Measurements from ENCODE around the gene AHI1. TPM values are rescaled to one million over a fixed set of nuclear protein-coding genes. Genes with fewer than 3 reads are reported as not detected.
A peak's percentile ranks its signal among the peaks of the same experiment; 100 is the strongest.

The AHI1 gene

GRCh38 chr6:135235716-135236115 lies 261.8 kb downstream of the AHI1 start:
- WGBS, 2 donors (ENCODE audit: extremely low coverage in 2 of 2, insufficient read length in 2 of 2, insufficient replicate concordance in 1 of 2), result no CpG with 5 or more reads among the region's 5 CpGs
- DNase-seq (ENCODE audit: low spot score), result no peak
- H3K4me1 ChIP-seq (ENCODE audit: control insufficient read depth in 2 of 2, insufficient read depth in 1 of 2, low read depth in 1 of 2, low read length in 2 of 2), result no peaks in the 10 kb centered on the region

GRCh38 chr6:135234492-135234780 lies 263.1 kb downstream of the AHI1 start:
- no peak overlapping the region for H3K4me2 ChIP-seq (ENCODE audit: insufficient read depth, low read length, poor library complexity, severe bottlenecking)
- H4K91ac ChIP-seq (ENCODE audit: low read depth, low read length, poor library complexity), result no peak overlapping the region
- WGBS, 2 donors (ENCODE audit: extremely low coverage in 2 of 2, insufficient read length in 2 of 2, insufficient replicate concordance in 1 of 2), result no CpG with 5 or more reads among the region's 1 CpG
- H3K79me1 ChIP-seq (ENCODE audit: low read depth, low read length), result no peaks in the 10 kb centered on the region
- H2BK12ac ChIP-seq (ENCODE audit: low read length), result no peak overlapping the region
- H3K36me3 ChIP-seq (replicated peaks in 1 of 2; ENCODE audit: control insufficient read depth in 2 of 2, insufficient read depth in 2 of 2, low read length in 2 of 2), result no peaks in the 10 kb centered on the region
- H3K4ac ChIP-seq (ENCODE audit: low read length), result no peak overlapping the region
- H2BK120ac ChIP-seq (ENCODE audit: low read depth, low read length), result no peak overlapping the region
- no peak overlapping the region for H2BK5ac ChIP-seq (ENCODE audit: low read length)
- no peak overlapping the region for H3K9ac ChIP-seq (ENCODE audit: low read depth, low read length, poor library complexity)
- no peaks in the 10 kb centered on the region for H3K9me3 ChIP-seq (replicated peaks in 1 of 2; ENCODE audit: control insufficient read depth in 2 of 2, insufficient read depth in 1 of 2, low read depth in 1 of 2, low read length in 2 of 2)
- no peak overlapping the region for H3K4me3 ChIP-seq (ENCODE audit: low read length in 2 of 2)
- H3K23ac ChIP-seq (ENCODE audit: low read depth, low read length, poor library complexity), result no peak overlapping the region
- H2BK15ac ChIP-seq (ENCODE audit: low read length), result no peak overlapping the region
- DNase-seq (ENCODE audit: low spot score), result no peak
- no peak overlapping the region for H3K27ac ChIP-seq (replicated peaks; ENCODE audit: low read length)
- H4K8ac ChIP-seq (ENCODE audit: low read depth, low read length), result no peak overlapping the region
- H3K4me1 ChIP-seq (ENCODE audit: control insufficient read depth in 2 of 2, insufficient read depth in 1 of 2, low read depth in 1 of 2, low read length in 2 of 2), result no peaks in the 10 kb centered on the region
- H3K14ac ChIP-seq (ENCODE audit: low read length), result no peak overlapping the region
- H2AFZ ChIP-seq (ENCODE audit: low read length), result no peak overlapping the region
- no peak overlapping the region for H2AK5ac ChIP-seq (ENCODE audit: low read depth, low read length)
- no peak overlapping the region for H3K18ac ChIP-seq (ENCODE audit: low read length)
- no peaks in the 10 kb centered on the region for H3K27me3 ChIP-seq (ENCODE audit: control insufficient read depth in 3 of 3, insufficient read depth in 3 of 3, low read depth in 1 of 3, low read length in 3 of 3)

More at GRCh38 chr6:135235716-135236115, 261.8 kb downstream of the AHI1 start:
- H2AFZ ChIP-seq (ENCODE audit: low read length), result peak overlapping the region; percentile 61
- no peak overlapping the region for H3K14ac ChIP-seq (ENCODE audit: low read length)
- H2BK5ac ChIP-seq (ENCODE audit: low read length), result no peak overlapping the region
- H4K91ac ChIP-seq (ENCODE audit: low read depth, low read length, poor library complexity), result no peak overlapping the region
- H3K27me3 ChIP-seq (ENCODE audit: control insufficient read depth in 3 of 3, insufficient read depth in 3 of 3, low read depth in 1 of 3, low read length in 3 of 3), result no peaks in the 10 kb centered on the region
- no peak overlapping the region for H3K9ac ChIP-seq (ENCODE audit: low read depth, low read length, poor library complexity)
- no peak overlapping the region for H3K23ac ChIP-seq (ENCODE audit: low read depth, low read length, poor library complexity)
- H3K9me3 ChIP-seq (replicated peaks in 1 of 2; ENCODE audit: control insufficient read depth in 2 of 2, insufficient read depth in 1 of 2, low read depth in 1 of 2, low read length in 2 of 2), result no peaks in the 10 kb centered on the region
- no peak overlapping the region for H2AK5ac ChIP-seq (ENCODE audit: low read depth, low read length)
- H3K27ac ChIP-seq (replicated peaks; ENCODE audit: low read length), result no peak overlapping the region
- H3K4me3 ChIP-seq (ENCODE audit: low read length in 2 of 2), result no peak overlapping the region
- H3K79me1 ChIP-seq (ENCODE audit: low read depth, low read length), result no peaks in the 10 kb centered on the region
- H2BK120ac ChIP-seq (ENCODE audit: low read depth, low read length), result no peak overlapping the region
- H3K4ac ChIP-seq (ENCODE audit: low read length), result no peak overlapping the region
- H2BK15ac ChIP-seq (ENCODE audit: low read length), result no peak overlapping the region
- H3K36me3 ChIP-seq (replicated peaks in 1 of 2; ENCODE audit: control insufficient read depth in 2 of 2, insufficient read depth in 2 of 2, low read length in 2 of 2), result no peaks in the 10 kb centered on the region
- H3K4me2 ChIP-seq (ENCODE audit: insufficient read depth, low read length, poor library complexity, severe bottlenecking), result no peak overlapping the region
- H4K8ac ChIP-seq (ENCODE audit: low read depth, low read length), result no peak overlapping the region
- no peak overlapping the region for H2BK12ac ChIP-seq (ENCODE audit: low read length)
- no peak overlapping the region for H3K18ac ChIP-seq (ENCODE audit: low read length)

GRCh38 chr6:135233686-135234491 lies 263.7 kb downstream of the AHI1 start:
- Histone ChIP-seq H3K9ac (ENCODE audit: low read depth, low read length, poor library complexity) (no peak overlapping the region), H3K9me3 (replicated peaks in 1 of 2; ENCODE audit: control insufficient read depth in 2 of 2, insufficient read depth in 1 of 2, low read depth in 1 of 2, low read length in 2 of 2) (no peaks in the 10 kb centered on the region), H3K23ac (ENCODE audit: low read depth, low read length, poor library complexity) (no peak overlapping the region), H3K14ac (ENCODE audit: low read length) (no peak overlapping the region), H2BK5ac (ENCODE audit: low read length) (no peak overlapping the region), H3K36me3 (replicated peaks in 1 of 2; ENCODE audit: control insufficient read depth in 2 of 2, insufficient read depth in 2 of 2, low read length in 2 of 2) (no peaks in the 10 kb centered on the region), H2BK120ac (ENCODE audit: low read depth, low read length) (no peak overlapping the region), H3K18ac (ENCODE audit: low read length) (no peak overlapping the region), H3K27me3 (ENCODE audit: control insufficient read depth in 3 of 3, insufficient read depth in 3 of 3, low read depth in 1 of 3, low read length in 3 of 3) (no peaks in the 10 kb centered on the region), H3K4me2 (ENCODE audit: insufficient read depth, low read length, poor library complexity, severe bottlenecking) (no peak overlapping the region), H3K27ac (replicated peaks; ENCODE audit: low read length) (no peak overlapping the region), H3K4me3 (ENCODE audit: low read length in 2 of 2) (no peak overlapping the region), H3K4me1 (ENCODE audit: control insufficient read depth in 2 of 2, insufficient read depth in 1 of 2, low read depth in 1 of 2, low read length in 2 of 2) (no peaks in the 10 kb centered on the region), H2AK5ac (ENCODE audit: low read depth, low read length) (no peak overlapping the region), H4K91ac (ENCODE audit: low read depth, low read length, poor library complexity) (no peak overlapping the region), H4K8ac (ENCODE audit: low read depth, low read length) (no peak overlapping the region), H2BK12ac (ENCODE audit: low read length) (no peak overlapping the region), H2AFZ (ENCODE audit: low read length) (no peak overlapping the region), H2BK15ac (ENCODE audit: low read length) (no peak overlapping the region), H3K4ac (ENCODE audit: low read length) (no peak overlapping the region), H3K79me1 (ENCODE audit: low read depth, low read length) (no peaks in the 10 kb centered on the region)
- no peak for DNase-seq (ENCODE audit: low spot score)
- WGBS, 2 donors (ENCODE audit: extremely low coverage in 2 of 2, insufficient read length in 2 of 2, insufficient replicate concordance in 1 of 2), result no CpG with 5 or more reads among the region's 5 CpGs

Small RNA genes within 50 kb of the gene (small RNA-seq; reads per million reads assigned to genes)
- gene MIR548A2 (ENCODE audit: insufficient read depth) (not detected), gene RF00019 (ENCODE audit: insufficient read depth) (not detected)

Measured in neuronal stem cell (in vitro differentiated cells).